ENCODE data around the gene MOB4.
"Not testable (repeated sequence)": the region's sequence is repeated elsewhere in the genome, so short reads cannot be mapped to it uniquely, and the experiment has no call there.

MOB4 gene

DNA sequence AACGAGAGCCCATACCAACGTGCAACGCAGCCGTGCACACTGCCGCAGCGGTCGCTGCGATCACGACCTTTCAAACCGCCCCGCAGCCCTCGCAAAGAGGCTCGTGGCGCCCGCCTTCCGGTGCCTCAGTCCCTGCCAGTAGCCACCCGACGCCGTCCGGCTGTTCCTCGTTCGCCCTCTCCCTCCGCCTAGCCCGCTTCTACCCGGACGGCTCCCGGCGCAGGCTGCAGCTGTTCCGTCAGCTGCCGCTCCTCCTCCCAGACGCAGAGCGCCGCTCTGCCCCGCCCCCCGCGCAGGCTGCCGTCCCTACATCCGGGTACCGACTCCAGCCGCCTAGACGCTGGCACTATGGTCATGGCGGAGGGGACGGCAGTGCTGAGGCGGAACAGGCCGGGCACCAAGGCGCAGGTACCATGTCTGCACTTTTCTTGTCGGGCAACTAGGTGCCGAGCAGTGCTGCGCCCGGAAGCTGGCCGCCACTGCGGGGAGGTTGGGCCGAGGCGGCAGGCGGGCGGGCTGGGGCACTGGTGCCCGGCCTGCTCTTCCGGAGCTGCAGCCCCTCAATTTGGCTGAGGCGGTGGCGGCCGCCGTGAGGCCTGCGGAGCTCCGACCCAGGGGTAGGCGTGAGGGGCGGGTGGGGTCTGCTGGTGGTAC is at the start of gene MOB4:
Gene MOB4, plus strand, starts transcription at position 328 of the 654 bp plus-strand sequence. Its CDS starts 21 bp downstream, at position 349.
- H3K4me2 ChIP-seq (ENCODE audit: low read length): peak within 1 kb of the TSS; percentile 85
- H3K27me3 ChIP-seq (ENCODE audit: control insufficient read depth, insufficient read depth, low read length): no peaks in the 10 kb centered on the region
- peaks cover 10% of the 10 kb centered on the region for H3K4me1 ChIP-seq
- peak within 1 kb of the TSS; percentile 92 for H3K27ac ChIP-seq
- peak within 1 kb of the TSS; percentile 89 for H2AFZ ChIP-seq
- H3K9me3 ChIP-seq (ENCODE audit: control insufficient read depth, low read length): no peaks in the 10 kb centered on the region
- no peaks in the 10 kb centered on the region for H3K36me3 ChIP-seq (ENCODE audit: control insufficient read depth, insufficient read depth, low read length)
- peak within 1 kb of the TSS; percentile 95 for H3K9ac ChIP-seq
- peak within 1 kb of the TSS; percentile 70 for H3K4me3 ChIP-seq (ENCODE audit: low read depth, low read length)
- TF ChIP-seq, protein P1, sequence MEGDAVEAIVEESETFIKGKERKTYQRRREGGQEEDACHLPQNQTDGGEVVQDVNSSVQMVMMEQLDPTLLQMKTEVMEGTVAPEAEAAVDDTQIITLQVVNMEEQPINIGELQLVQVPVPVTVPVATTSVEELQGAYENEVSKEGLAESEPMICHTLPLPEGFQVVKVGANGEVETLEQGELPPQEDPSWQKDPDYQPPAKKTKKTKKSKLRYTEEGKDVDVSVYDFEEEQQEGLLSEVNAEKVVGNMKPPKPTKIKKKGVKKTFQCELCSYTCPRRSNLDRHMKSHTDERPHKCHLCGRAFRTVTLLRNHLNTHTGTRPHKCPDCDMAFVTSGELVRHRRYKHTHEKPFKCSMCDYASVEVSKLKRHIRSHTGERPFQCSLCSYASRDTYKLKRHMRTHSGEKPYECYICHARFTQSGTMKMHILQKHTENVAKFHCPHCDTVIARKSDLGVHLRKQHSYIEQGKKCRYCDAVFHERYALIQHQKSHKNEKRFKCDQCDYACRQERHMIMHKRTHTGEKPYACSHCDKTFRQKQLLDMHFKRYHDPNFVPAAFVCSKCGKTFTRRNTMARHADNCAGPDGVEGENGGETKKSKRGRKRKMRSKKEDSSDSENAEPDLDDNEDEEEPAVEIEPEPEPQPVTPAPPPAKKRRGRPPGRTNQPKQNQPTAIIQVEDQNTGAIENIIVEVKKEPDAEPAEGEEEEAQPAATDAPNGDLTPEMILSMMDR (IDR thresholded peaks at IDR 0.05): no peak
- peaks cover 41% of the 10 kb centered on the region for H3K79me2 ChIP-seq

DNA sequence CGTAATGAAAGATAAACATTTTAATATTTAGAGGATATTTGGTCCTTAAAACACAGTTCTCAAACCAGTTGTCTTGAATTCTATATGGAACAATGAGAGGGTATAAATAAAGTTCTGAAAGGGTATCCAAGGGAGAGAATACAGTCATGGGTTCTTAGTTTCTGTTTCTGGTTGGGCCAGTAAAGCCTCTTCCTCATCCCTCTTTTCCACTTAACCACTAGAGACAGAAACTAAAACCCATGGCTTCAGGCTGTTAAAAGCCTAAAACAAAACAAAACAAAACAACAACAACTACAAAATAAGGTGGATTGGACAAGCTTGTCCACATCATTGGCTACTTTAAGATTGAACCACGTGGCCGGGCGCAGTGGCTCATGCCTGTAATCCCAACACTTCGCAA is 43.7 kb upstream of the MOB4 start:
- TF ChIP-seq, protein P1 (IDR thresholded peaks at IDR 0.05): no peak
- no peak overlapping the region for H3K4me3 ChIP-seq (ENCODE audit: low read depth, low read length)
- no peaks in the 10 kb centered on the region for H3K36me3 ChIP-seq (ENCODE audit: control insufficient read depth, insufficient read depth, low read length)

DNA sequence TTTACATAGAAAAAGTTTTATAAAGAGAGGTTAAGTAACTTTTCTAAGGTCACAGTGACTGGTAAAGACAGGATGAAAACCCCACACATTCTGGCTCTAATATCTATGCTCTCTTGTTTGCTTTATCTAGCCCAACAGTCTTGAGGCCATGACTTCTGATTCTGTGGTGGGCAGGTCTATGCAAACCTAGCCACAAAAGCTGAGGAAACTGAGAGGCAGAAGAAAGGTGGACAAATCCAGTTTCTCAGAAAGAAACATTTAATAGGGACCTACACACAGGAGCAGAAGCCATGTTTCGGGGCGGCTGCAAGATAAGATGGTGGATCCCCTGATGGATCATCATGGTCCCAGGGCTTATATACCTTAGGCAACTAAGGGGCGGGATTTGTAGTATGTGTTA is 38.1 kb upstream of the MOB4 start:
- Histone ChIP-seq H3K4me3 (ENCODE audit: low read depth, low read length) (no peak overlapping the region), H3K36me3 (ENCODE audit: control insufficient read depth, insufficient read depth, low read length) (no peaks in the 10 kb centered on the region), H3K27ac (no peak overlapping the region)

More for the DNA sequence above, 43.7 kb upstream of the MOB4 start:
- Histone ChIP-seq H3K4me1 (no peaks in the 10 kb centered on the region), H3K27me3 (ENCODE audit: control insufficient read depth, insufficient read depth, low read length) (no peaks in the 10 kb centered on the region), H3K4me2 (ENCODE audit: low read length) (no peak overlapping the region), H2AFZ (no peak overlapping the region), H3K9me3 (ENCODE audit: control insufficient read depth, low read length) (no peaks in the 10 kb centered on the region), H3K27ac (no peak overlapping the region), H3K79me2 (no peaks in the 10 kb centered on the region), H3K9ac (no peak overlapping the region)

DNA sequence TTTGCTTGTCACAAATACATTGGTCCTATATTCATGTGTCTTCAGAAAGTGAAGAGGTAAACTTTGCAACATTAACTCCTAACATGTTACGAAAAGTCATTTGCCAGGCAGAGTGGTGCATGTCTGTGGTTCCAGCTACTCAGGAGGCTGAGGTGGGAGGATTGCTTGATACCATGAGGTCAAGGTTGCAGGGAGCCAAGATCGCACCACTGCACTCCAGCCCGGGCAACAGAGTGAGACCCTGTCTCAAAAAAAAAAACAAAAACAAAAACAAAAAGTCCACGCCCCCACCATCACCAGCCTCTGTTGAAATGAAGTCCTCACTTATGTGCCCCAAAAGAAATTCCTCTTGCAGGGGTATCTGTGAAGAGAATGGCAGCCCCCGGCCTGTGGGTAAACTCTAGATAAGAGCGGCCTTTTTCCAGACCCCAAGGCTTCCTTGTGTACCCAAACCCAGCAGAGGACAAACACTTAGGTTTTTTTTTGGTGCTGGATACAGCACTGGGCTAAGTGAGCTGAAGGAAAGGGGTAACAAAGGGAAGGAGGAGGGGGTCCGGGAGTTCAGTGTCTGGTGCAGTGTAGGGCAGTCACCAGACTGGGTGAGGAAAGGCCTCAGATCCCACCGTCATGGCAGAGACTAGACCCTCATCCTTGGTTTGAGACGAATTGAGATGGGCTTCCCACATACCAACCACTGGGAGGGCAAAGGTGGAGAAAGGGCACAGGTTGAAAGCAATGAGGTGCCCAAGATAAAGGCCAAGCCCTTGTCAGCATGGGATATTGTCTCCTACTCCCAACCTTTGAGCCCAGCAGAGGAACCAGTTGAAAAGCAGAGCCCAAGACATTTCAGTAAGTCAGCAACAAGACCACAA is 35.5 kb upstream of the MOB4 start:
- Histone ChIP-seq H3K4me1 (no peaks in the 10 kb centered on the region), H3K4me3 (ENCODE audit: low read depth, low read length) (no peak overlapping the region), H3K36me3 (ENCODE audit: control insufficient read depth, insufficient read depth, low read length) (no peaks in the 10 kb centered on the region), H3K27me3 (ENCODE audit: control insufficient read depth, insufficient read depth, low read length) (no peaks in the 10 kb centered on the region), H3K27ac (no peak overlapping the region), H2AFZ (no peak overlapping the region), H3K79me2 (peaks cover 3% of the 10 kb centered on the region), H3K9ac (no peak overlapping the region), H3K4me2 (ENCODE audit: low read length) (no peak overlapping the region), H3K9me3 (ENCODE audit: control insufficient read depth, low read length) (no peaks in the 10 kb centered on the region)
- TF ChIP-seq, protein P1 (IDR thresholded peaks at IDR 0.05): no peak

More for the DNA sequence above, 38.1 kb upstream of the MOB4 start:
- TF ChIP-seq, protein P1 (IDR thresholded peaks at IDR 0.05): no peak
- Histone ChIP-seq H3K4me1 (no peaks in the 10 kb centered on the region), H3K4me2 (ENCODE audit: low read length) (no peak overlapping the region), H3K27me3 (ENCODE audit: control insufficient read depth, insufficient read depth, low read length) (no peaks in the 10 kb centered on the region), H3K9ac (no peak overlapping the region), H3K9me3 (ENCODE audit: control insufficient read depth, low read length) (no peaks in the 10 kb centered on the region), H3K79me2 (peaks cover 3% of the 10 kb centered on the region), H2AFZ (no peak overlapping the region)

DNA sequence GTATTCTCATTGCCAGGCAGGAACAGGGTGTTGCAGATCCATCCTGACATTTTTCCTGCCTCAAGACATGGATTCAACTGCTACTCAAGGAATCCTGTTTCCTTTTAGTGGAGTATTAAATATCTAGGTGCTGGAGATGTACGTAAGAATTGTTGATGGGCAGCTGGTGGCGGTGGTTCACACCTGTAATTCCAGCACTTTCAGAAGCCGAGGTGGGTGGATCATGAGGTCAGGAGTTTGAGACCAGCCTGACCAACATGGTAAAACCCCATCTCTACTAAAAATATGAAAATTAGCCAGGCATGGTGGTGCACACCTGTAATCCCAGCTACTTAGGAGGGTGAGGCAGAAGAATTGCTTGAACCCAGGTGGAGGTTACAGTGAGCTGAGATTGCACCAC is 31.6 kb upstream of the MOB4 start:
- not testable (repeated sequence) for H3K36me3 ChIP-seq (ENCODE audit: control insufficient read depth, insufficient read depth, low read length); H3K79me2 ChIP-seq

More for the DNA sequence above, 31.6 kb upstream of the MOB4 start:
- not testable (repeated sequence) for H3K27me3 ChIP-seq (ENCODE audit: control insufficient read depth, insufficient read depth, low read length); H3K4me3 ChIP-seq (ENCODE audit: low read depth, low read length); H2AFZ ChIP-seq; H3K27ac ChIP-seq; H3K4me2 ChIP-seq (ENCODE audit: low read length); H3K9ac ChIP-seq; H3K9me3 ChIP-seq (ENCODE audit: control insufficient read depth, low read length); H3K4me1 ChIP-seq
